ENCODE results near the gene TBL1XR1. TPM values are rescaled to one million over a fixed set of nuclear protein-coding genes. Genes with fewer than 3 reads are reported as not detected.

The TBL1XR1 gene
- total and polyA plus RNA-seq, 2 of the 8 experiments (the other 6 are each of a cell fraction or from before 2014, with no cell fraction given): 28.1 to 147 TPM

DNA sequence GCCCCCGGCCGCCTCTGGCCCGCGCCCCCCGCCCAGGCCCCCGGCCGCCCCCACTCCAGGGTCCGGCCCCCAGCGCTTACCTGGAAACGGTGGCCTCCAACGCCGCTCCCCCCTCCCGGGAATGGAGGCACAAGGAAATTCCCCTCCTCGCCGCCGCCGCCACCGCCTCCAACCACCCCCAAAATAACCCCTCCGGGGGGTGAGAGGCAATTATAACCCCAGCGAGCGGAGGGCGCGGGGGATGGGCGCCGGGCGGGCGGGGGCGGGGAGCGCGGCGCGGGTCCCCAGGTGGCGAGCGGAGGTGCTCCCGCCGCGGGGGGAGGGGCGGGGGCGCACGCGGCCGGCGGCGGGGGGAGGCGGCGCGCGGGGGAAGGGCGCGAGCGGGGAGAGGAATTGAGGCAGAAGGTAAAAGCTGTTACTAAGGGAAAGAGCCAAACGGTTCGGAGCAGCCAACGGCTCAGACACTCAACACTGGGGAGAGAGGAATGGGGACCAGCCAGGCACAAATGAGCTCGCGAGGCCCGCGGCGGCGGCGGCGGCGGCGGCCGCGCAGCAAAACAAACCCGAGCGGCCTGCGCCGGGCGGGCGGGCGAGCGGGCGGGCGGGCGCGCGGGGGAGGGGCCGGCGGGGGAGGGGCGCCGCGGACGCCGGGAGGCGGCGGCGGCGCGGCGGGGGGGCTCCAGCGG is at the start of gene TBL1XR1 (continued):
- TF ChIP-seq, protein P1, sequence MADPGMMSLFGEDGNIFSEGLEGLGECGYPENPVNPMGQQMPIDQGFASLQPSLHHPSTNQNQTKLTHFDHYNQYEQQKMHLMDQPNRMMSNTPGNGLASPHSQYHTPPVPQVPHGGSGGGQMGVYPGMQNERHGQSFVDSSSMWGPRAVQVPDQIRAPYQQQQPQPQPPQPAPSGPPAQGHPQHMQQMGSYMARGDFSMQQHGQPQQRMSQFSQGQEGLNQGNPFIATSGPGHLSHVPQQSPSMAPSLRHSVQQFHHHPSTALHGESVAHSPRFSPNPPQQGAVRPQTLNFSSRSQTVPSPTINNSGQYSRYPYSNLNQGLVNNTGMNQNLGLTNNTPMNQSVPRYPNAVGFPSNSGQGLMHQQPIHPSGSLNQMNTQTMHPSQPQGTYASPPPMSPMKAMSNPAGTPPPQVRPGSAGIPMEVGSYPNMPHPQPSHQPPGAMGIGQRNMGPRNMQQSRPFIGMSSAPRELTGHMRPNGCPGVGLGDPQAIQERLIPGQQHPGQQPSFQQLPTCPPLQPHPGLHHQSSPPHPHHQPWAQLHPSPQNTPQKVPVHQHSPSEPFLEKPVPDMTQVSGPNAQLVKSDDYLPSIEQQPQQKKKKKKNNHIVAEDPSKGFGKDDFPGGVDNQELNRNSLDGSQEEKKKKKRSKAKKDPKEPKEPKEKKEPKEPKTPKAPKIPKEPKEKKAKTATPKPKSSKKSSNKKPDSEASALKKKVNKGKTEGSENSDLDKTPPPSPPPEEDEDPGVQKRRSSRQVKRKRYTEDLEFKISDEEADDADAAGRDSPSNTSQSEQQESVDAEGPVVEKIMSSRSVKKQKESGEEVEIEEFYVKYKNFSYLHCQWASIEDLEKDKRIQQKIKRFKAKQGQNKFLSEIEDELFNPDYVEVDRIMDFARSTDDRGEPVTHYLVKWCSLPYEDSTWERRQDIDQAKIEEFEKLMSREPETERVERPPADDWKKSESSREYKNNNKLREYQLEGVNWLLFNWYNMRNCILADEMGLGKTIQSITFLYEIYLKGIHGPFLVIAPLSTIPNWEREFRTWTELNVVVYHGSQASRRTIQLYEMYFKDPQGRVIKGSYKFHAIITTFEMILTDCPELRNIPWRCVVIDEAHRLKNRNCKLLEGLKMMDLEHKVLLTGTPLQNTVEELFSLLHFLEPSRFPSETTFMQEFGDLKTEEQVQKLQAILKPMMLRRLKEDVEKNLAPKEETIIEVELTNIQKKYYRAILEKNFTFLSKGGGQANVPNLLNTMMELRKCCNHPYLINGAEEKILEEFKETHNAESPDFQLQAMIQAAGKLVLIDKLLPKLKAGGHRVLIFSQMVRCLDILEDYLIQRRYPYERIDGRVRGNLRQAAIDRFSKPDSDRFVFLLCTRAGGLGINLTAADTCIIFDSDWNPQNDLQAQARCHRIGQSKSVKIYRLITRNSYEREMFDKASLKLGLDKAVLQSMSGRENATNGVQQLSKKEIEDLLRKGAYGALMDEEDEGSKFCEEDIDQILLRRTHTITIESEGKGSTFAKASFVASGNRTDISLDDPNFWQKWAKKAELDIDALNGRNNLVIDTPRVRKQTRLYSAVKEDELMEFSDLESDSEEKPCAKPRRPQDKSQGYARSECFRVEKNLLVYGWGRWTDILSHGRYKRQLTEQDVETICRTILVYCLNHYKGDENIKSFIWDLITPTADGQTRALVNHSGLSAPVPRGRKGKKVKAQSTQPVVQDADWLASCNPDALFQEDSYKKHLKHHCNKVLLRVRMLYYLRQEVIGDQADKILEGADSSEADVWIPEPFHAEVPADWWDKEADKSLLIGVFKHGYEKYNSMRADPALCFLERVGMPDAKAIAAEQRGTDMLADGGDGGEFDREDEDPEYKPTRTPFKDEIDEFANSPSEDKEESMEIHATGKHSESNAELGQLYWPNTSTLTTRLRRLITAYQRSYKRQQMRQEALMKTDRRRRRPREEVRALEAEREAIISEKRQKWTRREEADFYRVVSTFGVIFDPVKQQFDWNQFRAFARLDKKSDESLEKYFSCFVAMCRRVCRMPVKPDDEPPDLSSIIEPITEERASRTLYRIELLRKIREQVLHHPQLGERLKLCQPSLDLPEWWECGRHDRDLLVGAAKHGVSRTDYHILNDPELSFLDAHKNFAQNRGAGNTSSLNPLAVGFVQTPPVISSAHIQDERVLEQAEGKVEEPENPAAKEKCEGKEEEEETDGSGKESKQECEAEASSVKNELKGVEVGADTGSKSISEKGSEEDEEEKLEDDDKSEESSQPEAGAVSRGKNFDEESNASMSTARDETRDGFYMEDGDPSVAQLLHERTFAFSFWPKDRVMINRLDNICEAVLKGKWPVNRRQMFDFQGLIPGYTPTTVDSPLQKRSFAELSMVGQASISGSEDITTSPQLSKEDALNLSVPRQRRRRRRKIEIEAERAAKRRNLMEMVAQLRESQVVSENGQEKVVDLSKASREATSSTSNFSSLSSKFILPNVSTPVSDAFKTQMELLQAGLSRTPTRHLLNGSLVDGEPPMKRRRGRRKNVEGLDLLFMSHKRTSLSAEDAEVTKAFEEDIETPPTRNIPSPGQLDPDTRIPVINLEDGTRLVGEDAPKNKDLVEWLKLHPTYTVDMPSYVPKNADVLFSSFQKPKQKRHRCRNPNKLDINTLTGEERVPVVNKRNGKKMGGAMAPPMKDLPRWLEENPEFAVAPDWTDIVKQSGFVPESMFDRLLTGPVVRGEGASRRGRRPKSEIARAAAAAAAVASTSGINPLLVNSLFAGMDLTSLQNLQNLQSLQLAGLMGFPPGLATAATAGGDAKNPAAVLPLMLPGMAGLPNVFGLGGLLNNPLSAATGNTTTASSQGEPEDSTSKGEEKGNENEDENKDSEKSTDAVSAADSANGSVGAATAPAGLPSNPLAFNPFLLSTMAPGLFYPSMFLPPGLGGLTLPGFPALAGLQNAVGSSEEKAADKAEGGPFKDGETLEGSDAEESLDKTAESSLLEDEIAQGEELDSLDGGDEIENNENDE (IDR thresholded peaks at IDR 0.05; ENCODE audit: insufficient replicate concordance, low read length): no peak
- TF ChIP-seq EP300 (IDR thresholded peaks at IDR 0.05; ENCODE audit: borderline replicate concordance in 1 of 2, low read depth in 2 of 2, low read length in 2 of 2) (peak in 1 of 2 experiments; percentile 48; a peak in 1 of 3 replicates), TAF1 (IDR thresholded peaks at IDR 0.05; ENCODE audit: low read depth, low read length) (peak; percentile 77), POLR2AphosphoS5 (IDR thresholded peaks at IDR 0.05; ENCODE audit: low read depth, low read length) (peak; percentile 64), JUN (IDR thresholded peaks at IDR 0.05; ENCODE audit: low read depth, low read length) (no peak), TEAD4 (IDR thresholded peaks at IDR 0.05; ENCODE audit: low read depth, low read length) (0 out of 2 replicates have a peak, but pooled peaks have one; percentile 5), SP1 (IDR thresholded peaks at IDR 0.05; ENCODE audit: low read depth, low read length) (0 out of 2 replicates have a peak, but pooled peaks have one; percentile 42), POLR2A (IDR thresholded peaks at IDR 0.05; ENCODE audit: control extremely low read depth in 1 of 2, low read depth in 2 of 2, low read length in 2 of 2) (peak; percentile 24 to 75; a peak in 2 of 3 replicates), RBBP5 (IDR thresholded peaks at IDR 0.05; ENCODE audit: borderline replicate concordance, low read depth, low read length) (peak; percentile 46; the same call in 1 of the 2 replicates)
- TF ChIP-seq, protein P2, sequence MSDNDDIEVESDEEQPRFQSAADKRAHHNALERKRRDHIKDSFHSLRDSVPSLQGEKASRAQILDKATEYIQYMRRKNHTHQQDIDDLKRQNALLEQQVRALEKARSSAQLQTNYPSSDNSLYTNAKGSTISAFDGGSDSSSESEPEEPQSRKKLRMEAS (IDR thresholded peaks at IDR 0.05): peak; percentile 62

All from H1 (cell line).